ENCODE data around the gene FAM83G. TPM values are rescaled to one million over a fixed set of nuclear protein-coding genes. Genes with fewer than 3 reads are reported as not detected.
A peak's percentile ranks its signal among the peaks of the same experiment; 100 is the strongest.

Gene FAM83G
- total RNA-seq, 1 experiment from 2014 or later: 31.4 TPM

DNA sequence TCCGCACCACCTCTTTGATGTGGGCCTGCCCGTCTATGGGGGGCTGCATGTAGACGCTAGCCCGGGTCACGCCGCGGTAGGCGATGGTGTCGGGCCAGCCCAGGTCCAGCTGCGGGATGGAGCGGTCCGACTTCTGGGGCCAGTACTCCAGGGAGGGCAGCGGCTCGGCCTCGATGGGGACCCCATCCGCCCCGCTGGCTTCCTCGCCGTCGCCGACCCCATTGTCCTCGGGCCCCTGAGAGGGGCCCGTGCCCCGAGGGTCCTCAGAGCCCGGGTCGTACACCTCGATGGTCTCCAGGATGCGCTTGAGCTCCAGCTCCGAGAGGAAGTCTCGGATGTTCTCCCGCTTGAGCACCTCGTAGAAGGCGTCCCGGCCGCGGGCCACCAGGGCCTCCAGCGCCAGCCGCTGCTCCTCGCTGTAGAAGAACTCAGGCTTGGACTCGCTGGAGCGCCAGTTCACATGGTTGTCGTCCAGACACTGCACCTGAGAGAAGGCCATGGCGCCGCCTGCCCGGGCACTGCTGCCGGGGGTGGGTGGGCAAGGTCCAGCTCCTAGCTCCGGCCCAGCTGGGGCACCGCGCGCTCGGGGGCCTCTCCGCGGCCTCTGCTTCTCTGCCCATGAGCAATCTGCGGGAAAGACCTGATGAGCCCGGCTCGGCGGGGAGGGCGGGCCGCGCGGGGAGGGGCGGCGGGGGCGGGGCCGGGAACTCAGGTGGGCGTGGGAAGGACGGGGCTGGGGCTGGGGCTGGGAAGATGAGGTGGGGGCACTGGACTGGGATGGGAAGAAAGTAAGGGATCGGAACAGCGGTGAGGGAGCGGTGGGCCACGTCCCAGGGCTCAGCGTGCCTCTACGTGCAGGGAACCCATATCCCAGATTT is 782 bp downstream of the FAM83G start (continued):
- TF ChIP-seq NR1H2 (CRISPR knock-in tag; IDR thresholded peaks at IDR 0.05) (no peak), ATF1 (CRISPR knock-in tag; IDR thresholded peaks at IDR 0.05) (no peak), NFYB (CRISPR knock-in tag; conservative IDR thresholded peaks at IDR 0.05; ENCODE audit: low read depth) (no peak), KAT7 (CRISPR knock-in tag; IDR thresholded peaks at IDR 0.05; ENCODE audit: borderline replicate concordance) (no peak), ZNF671 (CRISPR knock-in tag; IDR thresholded peaks at IDR 0.05) (no peak), ZNF423 (CRISPR knock-in tag; IDR thresholded peaks at IDR 0.05) (no peak), FOXJ3 (CRISPR knock-in tag; IDR thresholded peaks at IDR 0.05; ENCODE audit: borderline replicate concordance) (no peak), ZBTB21 (CRISPR knock-in tag; IDR thresholded peaks at IDR 0.05; ENCODE audit: borderline replicate concordance) (no peak), NR3C1 (CRISPR knock-in tag; conservative IDR thresholded peaks at IDR 0.05; ENCODE audit: low read depth) (no peak), MYBL2 (CRISPR knock-in tag; IDR thresholded peaks at IDR 0.05) (no peak)

DNA sequence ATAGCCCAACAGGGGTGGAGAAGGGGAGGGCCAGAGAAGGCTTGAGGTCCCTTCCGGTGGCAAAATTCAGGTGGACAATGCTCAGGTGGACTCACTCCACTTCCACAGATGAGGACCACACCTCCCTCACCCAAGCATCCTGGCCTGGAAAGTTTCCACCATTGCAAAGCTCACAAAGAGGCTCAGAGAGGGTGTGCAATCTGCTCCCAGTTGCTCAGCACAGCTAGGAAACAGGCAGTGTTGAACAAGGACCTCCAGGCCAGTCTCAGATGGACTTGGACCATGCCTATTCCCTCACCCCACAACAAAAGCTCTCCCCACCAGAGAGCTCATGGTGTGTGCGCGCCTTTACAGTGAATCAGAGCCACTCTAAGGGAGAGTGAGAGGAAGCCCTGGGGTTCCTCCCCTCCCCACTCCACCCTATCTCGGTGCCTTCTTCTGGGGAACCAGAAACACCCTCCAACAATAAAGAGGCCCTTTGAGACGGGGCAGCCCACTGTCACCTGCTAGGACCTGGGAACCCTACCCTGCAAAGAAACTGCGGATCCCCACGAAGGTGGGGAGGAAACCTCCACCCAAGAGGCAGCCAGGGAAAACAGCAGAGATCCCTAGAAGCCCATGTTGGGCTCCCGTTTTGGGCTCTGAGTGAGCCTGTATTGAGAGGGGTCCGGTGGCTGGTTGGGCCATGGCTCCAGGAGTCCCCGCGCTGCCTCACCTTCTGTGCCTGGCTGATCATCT is 1.6 kb downstream of the FAM83G start:
- Mint-ChIP-seq H3K27ac (no peak overlapping the region), H3K4me1 (peaks cover 20% of the 10 kb centered on the region), H3K27me3 (ENCODE audit: low read depth) (no peaks in the 10 kb centered on the region; the same call in 1 of the 2 replicates), H3K9me3 (peaks cover 11% of the 10 kb centered on the region), H3K4me3 (peak overlapping the region; percentile 87), H3K36me3 (peaks cover 8% of the 10 kb centered on the region; the same call in 1 of the 2 replicates)
- ATAC-seq (no peak), DNase-seq (ENCODE audit: low spot score) (no peak)
- ChIA-PET CTCF (interaction anchor here (3.3 kb wide), 1 partner anchor 42 kb away, joined by 20 read pairs; no protein-coding TSS in a partner anchor), POLR2A (interaction anchor here (1.2 kb wide), 1 partner anchor 145 kb away, joined by 3 read pairs; the partner anchor contains the start of gene PRPSAP2)
- TF ChIP-seq, protein P1, sequence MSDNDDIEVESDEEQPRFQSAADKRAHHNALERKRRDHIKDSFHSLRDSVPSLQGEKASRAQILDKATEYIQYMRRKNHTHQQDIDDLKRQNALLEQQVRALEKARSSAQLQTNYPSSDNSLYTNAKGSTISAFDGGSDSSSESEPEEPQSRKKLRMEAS (CRISPR knock-in tag; IDR thresholded peaks at IDR 0.05): 0 out of 2 replicates have a peak, but pooled peaks have one; percentile 23
- no peak for TF ChIP-seq ZBTB21 (CRISPR knock-in tag; IDR thresholded peaks at IDR 0.05; ENCODE audit: borderline replicate concordance)
- TF ChIP-seq RORB (CRISPR knock-in tag; IDR thresholded peaks at IDR 0.05): no peak
- TF ChIP-seq, protein P2, sequence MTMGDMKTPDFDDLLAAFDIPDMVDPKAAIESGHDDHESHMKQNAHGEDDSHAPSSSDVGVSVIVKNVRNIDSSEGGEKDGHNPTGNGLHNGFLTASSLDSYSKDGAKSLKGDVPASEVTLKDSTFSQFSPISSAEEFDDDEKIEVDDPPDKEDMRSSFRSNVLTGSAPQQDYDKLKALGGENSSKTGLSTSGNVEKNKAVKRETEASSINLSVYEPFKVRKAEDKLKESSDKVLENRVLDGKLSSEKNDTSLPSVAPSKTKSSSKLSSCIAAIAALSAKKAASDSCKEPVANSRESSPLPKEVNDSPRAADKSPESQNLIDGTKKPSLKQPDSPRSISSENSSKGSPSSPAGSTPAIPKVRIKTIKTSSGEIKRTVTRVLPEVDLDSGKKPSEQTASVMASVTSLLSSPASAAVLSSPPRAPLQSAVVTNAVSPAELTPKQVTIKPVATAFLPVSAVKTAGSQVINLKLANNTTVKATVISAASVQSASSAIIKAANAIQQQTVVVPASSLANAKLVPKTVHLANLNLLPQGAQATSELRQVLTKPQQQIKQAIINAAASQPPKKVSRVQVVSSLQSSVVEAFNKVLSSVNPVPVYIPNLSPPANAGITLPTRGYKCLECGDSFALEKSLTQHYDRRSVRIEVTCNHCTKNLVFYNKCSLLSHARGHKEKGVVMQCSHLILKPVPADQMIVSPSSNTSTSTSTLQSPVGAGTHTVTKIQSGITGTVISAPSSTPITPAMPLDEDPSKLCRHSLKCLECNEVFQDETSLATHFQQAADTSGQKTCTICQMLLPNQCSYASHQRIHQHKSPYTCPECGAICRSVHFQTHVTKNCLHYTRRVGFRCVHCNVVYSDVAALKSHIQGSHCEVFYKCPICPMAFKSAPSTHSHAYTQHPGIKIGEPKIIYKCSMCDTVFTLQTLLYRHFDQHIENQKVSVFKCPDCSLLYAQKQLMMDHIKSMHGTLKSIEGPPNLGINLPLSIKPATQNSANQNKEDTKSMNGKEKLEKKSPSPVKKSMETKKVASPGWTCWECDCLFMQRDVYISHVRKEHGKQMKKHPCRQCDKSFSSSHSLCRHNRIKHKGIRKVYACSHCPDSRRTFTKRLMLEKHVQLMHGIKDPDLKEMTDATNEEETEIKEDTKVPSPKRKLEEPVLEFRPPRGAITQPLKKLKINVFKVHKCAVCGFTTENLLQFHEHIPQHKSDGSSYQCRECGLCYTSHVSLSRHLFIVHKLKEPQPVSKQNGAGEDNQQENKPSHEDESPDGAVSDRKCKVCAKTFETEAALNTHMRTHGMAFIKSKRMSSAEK (CRISPR knock-in tag; IDR thresholded peaks at IDR 0.05; ENCODE audit: borderline replicate concordance): no peak

DNA sequence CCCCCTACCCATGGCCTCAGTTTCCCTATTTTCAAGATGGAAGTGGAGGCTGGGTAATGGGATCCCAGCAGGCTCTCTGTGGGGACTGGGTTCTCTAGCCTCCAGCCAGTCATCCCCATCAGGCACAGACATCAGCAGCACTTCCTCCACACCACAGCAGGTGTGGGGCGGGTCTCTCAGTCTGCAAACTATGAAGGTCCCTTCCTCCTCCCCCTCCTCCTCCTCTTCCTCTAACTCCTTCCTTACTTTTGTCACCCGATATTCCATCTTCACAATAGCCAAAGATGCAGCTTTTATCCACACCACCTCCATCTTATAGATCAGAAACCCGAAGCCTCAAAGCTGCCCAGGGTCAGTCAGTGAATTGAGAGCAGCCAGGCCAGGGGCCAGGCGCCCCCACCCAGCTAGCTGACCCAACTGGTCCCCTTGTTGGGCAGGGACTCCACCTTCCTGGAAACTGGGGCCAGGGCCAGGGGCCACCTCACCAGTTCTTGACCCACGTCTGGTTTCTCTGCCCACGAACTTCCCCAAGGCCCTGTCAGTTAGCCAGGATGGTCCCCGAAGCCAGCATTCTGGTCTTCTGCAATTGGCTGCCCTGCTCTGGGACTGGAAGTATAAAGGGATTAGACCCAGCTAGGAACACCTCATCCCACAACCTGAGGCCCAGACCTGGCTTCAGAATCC is 2.5 kb downstream of the FAM83G start:
- Mint-ChIP-seq H3K9me3 (peaks cover 8% of the 10 kb centered on the region), H3K4me3 (peak overlapping the region; percentile 87), H3K27ac (no peak overlapping the region), H3K4me1 (peaks cover 20% of the 10 kb centered on the region), H3K36me3 (peaks cover 8% of the 10 kb centered on the region; the same call in 1 of the 2 replicates), H3K27me3 (ENCODE audit: low read depth) (no peaks in the 10 kb centered on the region; the same call in 1 of the 2 replicates)
- ChIA-PET CTCF (interaction anchor here (3.3 kb wide), 1 partner anchor 41 kb away, joined by 20 read pairs; no protein-coding TSS in a partner anchor), POLR2A (no interaction called here)
- DNase-seq (ENCODE audit: low spot score) (no peak), ATAC-seq (no peak)
- TF ChIP-seq, protein P3, sequence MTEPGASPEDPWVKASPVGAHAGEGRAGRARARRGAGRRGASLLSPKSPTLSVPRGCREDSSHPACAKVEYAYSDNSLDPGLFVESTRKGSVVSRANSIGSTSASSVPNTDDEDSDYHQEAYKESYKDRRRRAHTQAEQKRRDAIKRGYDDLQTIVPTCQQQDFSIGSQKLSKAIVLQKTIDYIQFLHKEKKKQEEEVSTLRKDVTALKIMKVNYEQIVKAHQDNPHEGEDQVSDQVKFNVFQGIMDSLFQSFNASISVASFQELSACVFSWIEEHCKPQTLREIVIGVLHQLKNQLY (CRISPR knock-in tag; IDR thresholded peaks at IDR 0.05): no peak
- no peak for TF ChIP-seq SMAD4 (CRISPR knock-in tag; IDR thresholded peaks at IDR 0.05)
- TF ChIP-seq ZNF423 (CRISPR knock-in tag; IDR thresholded peaks at IDR 0.05): no peak
- TF ChIP-seq, protein P4, sequence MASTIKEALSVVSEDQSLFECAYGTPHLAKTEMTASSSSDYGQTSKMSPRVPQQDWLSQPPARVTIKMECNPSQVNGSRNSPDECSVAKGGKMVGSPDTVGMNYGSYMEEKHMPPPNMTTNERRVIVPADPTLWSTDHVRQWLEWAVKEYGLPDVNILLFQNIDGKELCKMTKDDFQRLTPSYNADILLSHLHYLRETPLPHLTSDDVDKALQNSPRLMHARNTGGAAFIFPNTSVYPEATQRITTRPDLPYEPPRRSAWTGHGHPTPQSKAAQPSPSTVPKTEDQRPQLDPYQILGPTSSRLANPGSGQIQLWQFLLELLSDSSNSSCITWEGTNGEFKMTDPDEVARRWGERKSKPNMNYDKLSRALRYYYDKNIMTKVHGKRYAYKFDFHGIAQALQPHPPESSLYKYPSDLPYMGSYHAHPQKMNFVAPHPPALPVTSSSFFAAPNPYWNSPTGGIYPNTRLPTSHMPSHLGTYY (CRISPR knock-in tag; IDR thresholded peaks at IDR 0.05): no peak
- TF ChIP-seq JAZF1 (CRISPR knock-in tag; IDR thresholded peaks at IDR 0.05): no peak
- TF ChIP-seq, protein P1 (CRISPR knock-in tag; IDR thresholded peaks at IDR 0.05): no peak
- TF ChIP-seq PRRX2 (CRISPR knock-in tag; IDR thresholded peaks at IDR 0.05): no peak
- TF ChIP-seq, protein P5, sequence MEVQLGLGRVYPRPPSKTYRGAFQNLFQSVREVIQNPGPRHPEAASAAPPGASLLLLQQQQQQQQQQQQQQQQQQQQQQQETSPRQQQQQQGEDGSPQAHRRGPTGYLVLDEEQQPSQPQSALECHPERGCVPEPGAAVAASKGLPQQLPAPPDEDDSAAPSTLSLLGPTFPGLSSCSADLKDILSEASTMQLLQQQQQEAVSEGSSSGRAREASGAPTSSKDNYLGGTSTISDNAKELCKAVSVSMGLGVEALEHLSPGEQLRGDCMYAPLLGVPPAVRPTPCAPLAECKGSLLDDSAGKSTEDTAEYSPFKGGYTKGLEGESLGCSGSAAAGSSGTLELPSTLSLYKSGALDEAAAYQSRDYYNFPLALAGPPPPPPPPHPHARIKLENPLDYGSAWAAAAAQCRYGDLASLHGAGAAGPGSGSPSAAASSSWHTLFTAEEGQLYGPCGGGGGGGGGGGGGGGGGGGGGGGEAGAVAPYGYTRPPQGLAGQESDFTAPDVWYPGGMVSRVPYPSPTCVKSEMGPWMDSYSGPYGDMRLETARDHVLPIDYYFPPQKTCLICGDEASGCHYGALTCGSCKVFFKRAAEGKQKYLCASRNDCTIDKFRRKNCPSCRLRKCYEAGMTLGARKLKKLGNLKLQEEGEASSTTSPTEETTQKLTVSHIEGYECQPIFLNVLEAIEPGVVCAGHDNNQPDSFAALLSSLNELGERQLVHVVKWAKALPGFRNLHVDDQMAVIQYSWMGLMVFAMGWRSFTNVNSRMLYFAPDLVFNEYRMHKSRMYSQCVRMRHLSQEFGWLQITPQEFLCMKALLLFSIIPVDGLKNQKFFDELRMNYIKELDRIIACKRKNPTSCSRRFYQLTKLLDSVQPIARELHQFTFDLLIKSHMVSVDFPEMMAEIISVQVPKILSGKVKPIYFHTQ (CRISPR knock-in tag; IDR thresholded peaks at IDR 0.05): no peak
- no peak for TF ChIP-seq ETV6 (CRISPR knock-in tag; IDR thresholded peaks at IDR 0.05)
- TF ChIP-seq ZNF416 (CRISPR knock-in tag; IDR thresholded peaks at IDR 0.05): no peak
